ENCODE results near the gene TSC22D3.

- no peak for TF ChIP-seq EZH2 (IDR thresholded peaks at IDR 0.05; ENCODE audit: insufficient read depth, poor library complexity, severe bottlenecking)
- no peak for TF ChIP-seq EZH2phosphoT487 (IDR thresholded peaks at IDR 0.05; ENCODE audit: insufficient read depth, low read depth)
Measured at GRCh38 chrX:107716118-107716684, 59.4 kb downstream of the TSC22D3 start.
